Loucy (cell line): Measurements from ENCODE around the gene JAKMIP3.

Experiments
- H2AFZ ChIP-seq: fragments of 200-600 bp; sonication (generic); 2 replicates; pipeline ENCODE4 v1.6.0; 2016; ENCODE audit warnings: antibody characterized with exemption, mild to moderate bottlenecking, low read length, moderate library complexity
- H3F3A ChIP-seq: fragments of 200-600 bp; 2 replicates; pipeline ENCODE4 v1.6.0; 2016; ENCODE audit warnings: antibody characterized with exemption, low read depth, mild to moderate bottlenecking
- H3K27me3 ChIP-seq: fragments of 200-600 bp; sonication (generic); 2 replicates; pipeline ENCODE4 v1.6.1; 2014; ENCODE audit warnings: low read length, mild to moderate bottlenecking; ENCODE audit not compliant: insufficient read depth, poor library complexity, severe bottlenecking
- H3K36me3 ChIP-seq: fragments of 200-600 bp; sonication (generic); 2 replicates; pipeline ENCODE4 v1.6.1; 2016; ENCODE audit warnings: low read length; ENCODE audit not compliant: insufficient read depth
- H3K4me1 ChIP-seq: fragments of 200-600 bp; sonication (generic); 2 replicates; pipeline ENCODE4 v1.5.1; 2014; ENCODE audit warnings: low read length, mild to moderate bottlenecking; ENCODE audit not compliant: insufficient read depth, poor library complexity, severe bottlenecking
- H3K4me2 ChIP-seq: fragments of 200-600 bp; sonication (generic); 2 replicates; pipeline ENCODE4 v1.6.0; 2014; ENCODE audit warnings: antibody characterized with exemption, low read length, low read depth, mild to moderate bottlenecking; ENCODE audit not compliant: poor library complexity, severe bottlenecking
- H3K4me3 ChIP-seq: fragments of 200-600 bp; sonication (generic); 2 replicates; pipeline ENCODE4 v1.5.1; 2014; ENCODE audit warnings: low read length, mild to moderate bottlenecking, mixed read lengths; ENCODE audit not compliant: poor library complexity, severe bottlenecking
- H3K79me2 ChIP-seq: fragments of 200-600 bp; sonication (generic); 2 replicates; pipeline ENCODE4 v1.6.1; 2014; ENCODE audit warnings: low read length; ENCODE audit not compliant: insufficient read depth
- H3K9ac ChIP-seq: fragments of 200-600 bp; sonication (generic); 2 replicates; pipeline ENCODE4 v1.6.0; 2014; ENCODE audit warnings: mild to moderate bottlenecking, low read depth, low read length, moderate library complexity; ENCODE audit not compliant: poor library complexity, severe bottlenecking
- H3K9me2 ChIP-seq: fragments of 200-600 bp; sonication (generic); replicated peaks from 2 replicates; pipeline ENCODE4 v1.6.1; 2016; ENCODE audit warnings: low read depth, low read length, mixed read lengths
- H3K9me3 ChIP-seq: fragments of 200-600 bp; sonication (generic); 2 replicates; pipeline ENCODE4 v1.6.1; 2014; ENCODE audit warnings: mild to moderate bottlenecking, antibody characterized with exemption, low read length, low read depth; ENCODE audit not compliant: insufficient read depth
- H4K20me1 ChIP-seq: fragments of 200-600 bp; sonication (generic); 2 replicates; pipeline ENCODE4 v1.6.0; 2014; ENCODE audit warnings: antibody characterized with exemption, low read length, mild to moderate bottlenecking; ENCODE audit not compliant: insufficient read depth, poor library complexity, severe bottlenecking
- EZH2phosphoT487 ChIP-seq: fragments of 200-600 bp; IDR thresholded peaks from 2 replicates; pipeline ENCODE4 v1.6.1; 2018; ENCODE audit warnings: antibody characterized with exemption, mild to moderate bottlenecking, moderate library complexity, borderline replicate concordance
- TF ChIP-seq, protein P1 (sequence below): fragments of 200-600 bp; sonication (generic); conservative IDR thresholded peaks from 2 replicates; pipeline ENCODE4 v1.5.1; 2014; ENCODE audit warnings: mild to moderate bottlenecking, antibody characterized with exemption, low read length

Gene JAKMIP3

DNA sequence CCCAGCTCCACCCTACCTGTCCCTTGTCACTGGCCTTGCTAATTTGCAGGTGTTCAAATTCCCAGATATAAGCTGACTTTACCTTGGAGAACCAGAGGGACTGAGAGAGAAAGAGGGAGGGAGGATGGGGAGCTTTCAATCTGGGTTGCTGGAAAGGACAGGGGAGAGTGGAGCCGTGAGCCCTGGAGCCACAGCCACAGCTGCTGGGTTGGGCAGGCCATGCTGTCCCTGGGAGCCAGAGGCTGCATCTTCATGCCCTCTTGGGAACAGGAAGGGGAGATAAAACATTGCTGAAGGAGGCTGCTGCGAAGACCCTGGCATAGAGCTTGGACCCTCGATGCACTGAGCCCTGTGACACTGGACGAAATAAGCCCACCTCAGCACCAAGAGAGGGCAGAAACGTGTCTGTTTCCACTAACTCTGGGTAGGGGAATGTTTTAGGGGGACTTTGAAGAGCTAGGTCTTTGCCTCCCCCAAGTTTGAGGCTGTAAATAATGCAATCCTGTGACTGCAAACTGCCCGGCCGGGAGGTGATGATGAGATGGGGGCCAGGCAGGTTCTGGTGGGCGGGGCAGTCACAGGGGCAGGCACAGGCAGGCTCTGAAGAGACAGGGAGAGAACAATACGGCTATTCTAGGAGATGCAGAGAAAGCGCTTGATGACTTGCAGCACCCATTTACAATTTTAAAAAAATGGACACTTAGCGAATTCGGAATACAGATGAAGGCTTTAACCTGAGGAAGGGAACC lies 5.8 kb upstream of the JAKMIP3 start:
- no peaks in the 10 kb centered on the region for H3K27me3 ChIP-seq
- no peaks in the 10 kb centered on the region for H3K79me2 ChIP-seq
- no peaks in the 10 kb centered on the region for H4K20me1 ChIP-seq
- H3K4me2 ChIP-seq = no peak overlapping the region
- H3K36me3 ChIP-seq = no peaks in the 10 kb centered on the region
- no peaks in the 10 kb centered on the region for H3K9me2 ChIP-seq
- H3K9ac ChIP-seq = no peak overlapping the region
- H3K4me3 ChIP-seq = no peak overlapping the region
- no peak overlapping the region for H2AFZ ChIP-seq
- no peak for TF ChIP-seq EZH2phosphoT487
- TF ChIP-seq, protein P1, sequence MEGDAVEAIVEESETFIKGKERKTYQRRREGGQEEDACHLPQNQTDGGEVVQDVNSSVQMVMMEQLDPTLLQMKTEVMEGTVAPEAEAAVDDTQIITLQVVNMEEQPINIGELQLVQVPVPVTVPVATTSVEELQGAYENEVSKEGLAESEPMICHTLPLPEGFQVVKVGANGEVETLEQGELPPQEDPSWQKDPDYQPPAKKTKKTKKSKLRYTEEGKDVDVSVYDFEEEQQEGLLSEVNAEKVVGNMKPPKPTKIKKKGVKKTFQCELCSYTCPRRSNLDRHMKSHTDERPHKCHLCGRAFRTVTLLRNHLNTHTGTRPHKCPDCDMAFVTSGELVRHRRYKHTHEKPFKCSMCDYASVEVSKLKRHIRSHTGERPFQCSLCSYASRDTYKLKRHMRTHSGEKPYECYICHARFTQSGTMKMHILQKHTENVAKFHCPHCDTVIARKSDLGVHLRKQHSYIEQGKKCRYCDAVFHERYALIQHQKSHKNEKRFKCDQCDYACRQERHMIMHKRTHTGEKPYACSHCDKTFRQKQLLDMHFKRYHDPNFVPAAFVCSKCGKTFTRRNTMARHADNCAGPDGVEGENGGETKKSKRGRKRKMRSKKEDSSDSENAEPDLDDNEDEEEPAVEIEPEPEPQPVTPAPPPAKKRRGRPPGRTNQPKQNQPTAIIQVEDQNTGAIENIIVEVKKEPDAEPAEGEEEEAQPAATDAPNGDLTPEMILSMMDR = no peak
- H3F3A ChIP-seq = no peaks in the 10 kb centered on the region
- H3K9me3 ChIP-seq = peaks cover 9% of the 10 kb centered on the region; the same call in 1 of the 2 replicates
- H3K4me1 ChIP-seq = no peaks in the 10 kb centered on the region

DNA sequence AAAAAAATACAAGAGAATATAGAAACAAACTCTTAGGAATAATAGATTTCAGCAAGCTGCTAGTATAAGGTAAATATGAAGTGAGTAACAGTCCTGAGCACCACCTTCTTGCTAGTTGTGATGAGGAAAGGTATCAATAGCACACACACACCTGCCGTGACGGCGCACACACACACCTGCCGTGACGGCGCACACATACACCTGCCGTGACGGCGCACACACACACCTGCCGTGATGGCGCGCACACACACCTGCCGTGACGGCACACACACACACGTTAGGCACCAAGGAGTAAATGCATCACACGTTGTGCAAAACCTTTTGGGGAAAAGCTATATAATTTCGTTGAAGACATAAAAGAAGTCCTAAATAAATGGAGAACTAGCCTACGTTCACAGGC lies 4.7 kb upstream of the JAKMIP3 start:
- TF ChIP-seq, protein P1 = no peak
- no peak for TF ChIP-seq EZH2phosphoT487
- no peaks in the 10 kb centered on the region for H3K36me3 ChIP-seq
- no peaks in the 10 kb centered on the region for H3F3A ChIP-seq
- no peak overlapping the region for H2AFZ ChIP-seq
- H3K4me1 ChIP-seq = no peaks in the 10 kb centered on the region
- no peak overlapping the region for H3K9ac ChIP-seq
- H3K4me2 ChIP-seq = no peak overlapping the region
- H3K9me3 ChIP-seq = peaks cover 9% of the 10 kb centered on the region; the same call in 1 of the 2 replicates
- no peaks in the 10 kb centered on the region for H4K20me1 ChIP-seq
- H3K4me3 ChIP-seq = no peak overlapping the region
- H3K9me2 ChIP-seq = no peaks in the 10 kb centered on the region
- no peaks in the 10 kb centered on the region for H3K27me3 ChIP-seq
- H3K79me2 ChIP-seq = no peaks in the 10 kb centered on the region

DNA sequence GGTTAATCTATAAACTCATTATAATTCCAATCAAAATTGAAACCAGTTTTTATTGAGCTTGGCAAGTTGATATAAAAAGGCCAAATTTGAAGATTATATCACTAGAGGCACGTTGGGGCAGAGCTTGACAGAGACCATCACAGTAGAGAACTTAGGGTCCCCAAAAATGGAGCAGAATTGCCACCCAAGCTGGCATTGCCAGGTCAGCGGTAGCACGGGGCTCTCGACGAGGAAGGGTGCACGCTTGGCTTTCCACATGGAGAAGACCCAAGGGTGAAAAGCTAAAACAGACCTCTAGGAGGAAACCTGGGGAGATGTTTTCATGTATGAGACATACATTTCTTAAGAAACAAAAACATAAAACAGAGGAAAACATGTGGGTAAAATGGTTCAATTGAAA lies 4.3 kb upstream of the JAKMIP3 start:
- Histone ChIP-seq H2AFZ (no peak overlapping the region), H3K9me2 (no peaks in the 10 kb centered on the region), H3K9ac (no peak overlapping the region), H3K79me2 (no peaks in the 10 kb centered on the region), H3K4me3 (no peak overlapping the region), H4K20me1 (no peaks in the 10 kb centered on the region), H3F3A (no peaks in the 10 kb centered on the region), H3K36me3 (no peaks in the 10 kb centered on the region), H3K4me2 (no peak overlapping the region), H3K27me3 (no peaks in the 10 kb centered on the region), H3K9me3 (peaks cover 9% of the 10 kb centered on the region; the same call in 1 of the 2 replicates), H3K4me1 (no peaks in the 10 kb centered on the region)
- TF ChIP-seq EZH2phosphoT487 = no peak
- TF ChIP-seq, protein P1 = no peak
